HG03103 (cell line): ENCODE measurements around the gene TMEM86A.
A peak's percentile ranks its signal among the peaks of the same experiment; 100 is the strongest.
"Not testable (repeated sequence)": the region's sequence is repeated elsewhere in the genome, so short reads cannot be mapped to it uniquely, and the experiment has no call there.

ENCODE experiments used
- ATAC-seq: cut with Tn5 transposase; IDR thresholded peaks from one replicate; pipeline ENCODE4 v1.9.1; 2021; ENCODE audit warnings: low read depth; ENCODE audit not compliant: unreplicated experiment

The TMEM86A gene, protein sequence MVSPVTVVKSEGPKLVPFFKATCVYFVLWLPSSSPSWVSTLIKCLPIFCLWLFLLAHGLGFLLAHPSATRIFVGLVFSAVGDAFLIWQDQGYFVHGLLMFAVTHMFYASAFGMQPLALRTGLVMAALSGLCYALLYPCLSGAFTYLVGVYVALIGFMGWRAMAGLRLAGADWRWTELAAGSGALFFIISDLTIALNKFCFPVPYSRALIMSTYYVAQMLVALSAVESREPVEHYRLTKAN

DNA sequence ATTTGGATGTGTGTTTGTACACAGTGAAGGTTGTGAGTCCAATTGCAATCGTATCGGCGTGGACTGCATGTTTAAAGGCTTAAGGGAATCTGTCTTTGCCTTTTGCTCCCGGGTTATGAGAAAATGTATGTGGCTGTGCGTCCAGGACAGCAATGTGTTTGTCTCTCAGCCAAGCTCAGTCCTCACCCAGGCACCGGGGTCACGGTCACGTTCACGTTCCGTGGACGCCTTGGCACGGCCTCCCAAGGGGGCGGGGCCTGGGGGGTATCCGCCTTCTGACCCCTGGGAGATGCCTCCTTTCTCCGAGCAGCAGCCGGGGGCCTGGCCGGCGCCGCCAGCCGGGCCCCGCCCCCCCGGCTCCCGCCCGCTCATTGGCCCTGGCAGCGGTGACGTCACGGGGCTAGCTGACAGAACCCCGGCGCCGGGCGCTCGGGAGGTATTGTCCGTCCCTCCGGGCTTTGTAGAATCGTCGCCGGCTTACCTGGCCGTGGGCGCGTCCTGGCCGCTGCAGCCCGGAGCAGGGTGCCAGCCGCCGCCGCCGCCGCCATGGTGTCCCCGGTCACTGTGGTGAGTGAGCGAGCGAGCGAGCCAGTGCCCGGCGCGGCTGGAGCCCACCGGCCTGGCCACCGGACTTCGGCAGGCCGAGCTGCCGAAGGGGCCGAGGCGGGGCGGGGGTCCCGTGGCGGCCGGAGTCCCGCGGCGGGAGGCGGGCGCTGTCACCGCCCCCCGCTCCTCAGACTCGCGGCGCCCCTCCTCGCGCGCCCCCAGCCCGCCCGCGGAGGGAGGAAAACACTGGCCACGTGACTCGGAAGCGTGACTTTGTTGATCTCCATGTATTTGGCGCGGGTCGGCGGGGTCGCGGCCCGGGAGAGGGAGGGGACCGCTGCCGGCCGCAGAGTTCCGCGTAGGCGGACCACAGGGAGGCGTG is at the start of gene TMEM86A:
TSS of gene TMEM86A (plus strand) at position 439 of the 928 bp plus-strand sequence. CDS start at position 547, 108 bp downstream.
- peak; percentile 85 for ATAC-seq

GRCh38 chr11:18650353-18650752 is 48.2 kb upstream of the TMEM86A start:
- no peak for ATAC-seq

GRCh38 chr11:18650859-18651557 is 47.6 kb upstream of the TMEM86A start:
- ATAC-seq = no peak

GRCh38 chr11:18657673-18658072 is 40.9 kb upstream of the TMEM86A start:
- ATAC-seq = no peak

GRCh38 chr11:18665353-18665872 is 33.2 kb upstream of the TMEM86A start:
- ATAC-seq = not testable (repeated sequence)

DNA sequence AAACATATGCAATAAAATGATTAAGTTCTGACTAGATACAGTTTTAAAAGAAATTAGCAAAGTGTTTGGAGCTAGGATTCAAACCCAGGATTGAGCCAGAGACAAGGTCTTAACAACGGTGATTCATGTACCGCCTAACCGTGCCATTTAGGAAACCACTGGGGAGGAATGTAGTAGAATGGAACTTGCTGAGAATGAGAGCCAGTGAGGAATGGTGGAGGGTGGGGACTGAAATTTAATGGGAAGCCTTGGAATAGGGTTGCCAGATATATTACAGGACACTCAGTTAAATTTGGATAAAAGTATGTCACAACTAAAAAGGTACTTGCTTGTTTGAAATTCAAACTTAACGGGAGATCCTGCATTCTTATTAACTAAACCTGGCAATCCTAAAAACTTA is 30.4 kb upstream of the TMEM86A start:
- ATAC-seq = no peak

DNA sequence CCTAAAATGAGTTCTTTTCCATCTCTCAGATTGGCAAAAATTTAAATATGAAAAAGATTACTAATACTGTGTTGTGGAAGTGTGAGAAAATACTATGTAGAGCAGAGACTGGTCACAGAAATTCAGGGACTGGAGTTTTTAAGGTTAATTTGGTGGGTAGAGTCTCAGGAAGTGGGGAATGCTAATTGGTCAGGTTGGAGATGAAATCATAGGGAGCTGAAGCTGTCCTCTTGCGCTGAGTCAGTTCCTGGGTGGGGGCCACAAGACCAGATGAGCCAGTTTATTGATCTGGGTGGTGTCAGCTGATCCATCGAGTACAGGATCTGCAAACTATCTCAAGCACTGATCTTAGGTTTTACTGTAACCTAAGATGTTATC is 29.4 kb upstream of the TMEM86A start:
- no peak for ATAC-seq

- no peak for ATAC-seq
Measured at GRCh38 chr11:18669711-18670110, 28.9 kb upstream of the TMEM86A start.

DNA sequence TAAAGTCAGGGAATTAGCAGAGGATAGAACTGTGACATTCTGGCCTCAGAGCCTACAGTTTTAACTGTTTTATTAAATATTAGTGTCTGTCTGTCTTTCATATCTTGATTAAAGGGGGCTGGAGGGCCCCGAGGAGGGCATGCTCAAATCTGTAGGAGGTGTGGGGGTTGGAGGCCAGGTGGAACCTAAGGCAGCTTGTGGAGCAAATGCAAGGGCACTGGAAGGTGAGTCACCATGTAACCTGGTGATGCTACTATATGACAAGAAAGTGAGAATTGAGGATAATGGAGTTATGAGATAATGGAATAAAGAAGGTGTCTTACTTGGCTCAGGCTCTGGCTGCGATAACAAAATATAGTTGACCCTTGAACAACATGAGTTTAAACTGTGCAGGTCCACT is 27.3 kb upstream of the TMEM86A start:
- no peak for ATAC-seq

DNA sequence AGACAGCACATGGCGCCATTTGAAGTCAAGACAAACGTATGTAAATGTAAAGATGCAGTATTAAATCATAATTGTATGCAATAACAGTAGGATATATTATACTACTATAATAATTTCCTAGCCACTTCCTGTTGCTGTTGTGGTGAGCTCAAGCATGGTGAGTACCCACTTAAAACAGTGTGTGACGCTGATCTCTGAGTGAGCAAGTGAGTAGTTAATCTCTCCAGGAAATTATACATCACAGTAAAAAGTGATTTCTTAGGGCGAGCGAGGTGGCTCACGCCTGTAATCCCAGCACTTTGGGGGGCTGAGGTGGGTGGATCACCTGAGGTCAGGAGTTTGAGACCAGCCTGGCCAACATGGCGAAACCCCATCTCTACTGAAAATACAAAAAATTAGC is 26.4 kb upstream of the TMEM86A start:
- ATAC-seq = not testable (repeated sequence)

DNA sequence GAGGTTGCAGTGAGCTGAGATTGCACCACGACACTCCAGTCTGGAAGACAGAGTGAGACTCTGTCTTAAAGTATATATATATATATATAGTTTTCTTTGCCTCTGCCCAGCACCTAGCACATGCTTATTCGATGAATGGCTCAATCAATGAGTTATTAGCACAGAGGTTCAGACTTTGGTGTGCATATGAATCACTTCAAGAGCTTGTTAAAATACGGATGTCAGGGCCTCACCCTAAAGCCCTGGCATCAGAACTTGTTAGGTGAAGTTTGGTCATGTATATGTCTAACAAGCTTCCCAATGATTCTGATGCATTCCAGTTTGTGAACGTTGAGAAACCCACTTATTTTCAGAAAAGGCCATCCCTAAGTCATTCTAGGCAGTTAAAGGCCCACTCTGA is 21.8 kb upstream of the TMEM86A start:
- no peak for ATAC-seq

- no peak for ATAC-seq
Measured at GRCh38 chr11:18677560-18677959, 21.0 kb upstream of the TMEM86A start.

- not testable (repeated sequence) for ATAC-seq
Measured at GRCh38 chr11:18681949-18682348, 16.6 kb upstream of the TMEM86A start.

DNA sequence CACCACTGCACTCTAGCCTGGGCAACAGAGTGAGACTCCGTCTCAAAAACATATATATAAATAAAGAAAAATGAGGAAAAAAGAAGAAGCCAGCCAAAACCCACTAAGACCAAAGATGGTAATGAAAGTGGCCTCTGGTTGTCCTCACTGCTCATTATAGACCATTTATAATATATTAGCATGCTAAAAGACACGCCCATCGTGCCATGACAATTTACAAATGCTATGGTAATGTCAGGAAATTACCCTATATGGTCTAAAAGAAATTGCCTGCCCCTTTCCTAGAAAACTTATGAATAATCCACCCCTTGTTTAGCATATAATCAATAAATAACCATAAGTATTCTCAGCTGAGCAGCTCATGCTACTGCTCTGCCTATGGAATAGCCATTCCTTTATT is 16.1 kb upstream of the TMEM86A start:
- ATAC-seq = no peak

DNA sequence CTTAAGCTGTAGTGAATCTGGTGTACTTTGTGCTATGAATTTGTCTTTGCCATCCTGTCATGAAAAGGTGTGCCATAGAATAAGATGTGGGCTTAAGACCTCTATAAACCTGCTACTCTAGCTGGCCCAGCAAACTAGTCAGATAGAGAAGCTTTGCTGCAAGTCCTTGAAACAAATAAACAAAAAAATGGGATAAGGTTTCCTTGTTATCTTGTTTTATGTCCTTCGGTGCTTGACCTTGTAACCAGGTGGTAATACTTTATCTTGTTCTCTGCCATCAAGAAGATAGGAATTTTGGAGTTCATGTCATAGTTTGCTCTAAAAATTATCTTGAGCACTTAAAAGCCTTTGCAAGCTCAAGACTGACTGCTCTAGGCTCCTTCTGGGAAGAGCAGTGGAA is 14.3 kb upstream of the TMEM86A start:
- ATAC-seq = no peak

GRCh38 chr11:18691467-18692140 is 7.0 kb upstream of the TMEM86A start:
- ATAC-seq = not testable (repeated sequence)

DNA sequence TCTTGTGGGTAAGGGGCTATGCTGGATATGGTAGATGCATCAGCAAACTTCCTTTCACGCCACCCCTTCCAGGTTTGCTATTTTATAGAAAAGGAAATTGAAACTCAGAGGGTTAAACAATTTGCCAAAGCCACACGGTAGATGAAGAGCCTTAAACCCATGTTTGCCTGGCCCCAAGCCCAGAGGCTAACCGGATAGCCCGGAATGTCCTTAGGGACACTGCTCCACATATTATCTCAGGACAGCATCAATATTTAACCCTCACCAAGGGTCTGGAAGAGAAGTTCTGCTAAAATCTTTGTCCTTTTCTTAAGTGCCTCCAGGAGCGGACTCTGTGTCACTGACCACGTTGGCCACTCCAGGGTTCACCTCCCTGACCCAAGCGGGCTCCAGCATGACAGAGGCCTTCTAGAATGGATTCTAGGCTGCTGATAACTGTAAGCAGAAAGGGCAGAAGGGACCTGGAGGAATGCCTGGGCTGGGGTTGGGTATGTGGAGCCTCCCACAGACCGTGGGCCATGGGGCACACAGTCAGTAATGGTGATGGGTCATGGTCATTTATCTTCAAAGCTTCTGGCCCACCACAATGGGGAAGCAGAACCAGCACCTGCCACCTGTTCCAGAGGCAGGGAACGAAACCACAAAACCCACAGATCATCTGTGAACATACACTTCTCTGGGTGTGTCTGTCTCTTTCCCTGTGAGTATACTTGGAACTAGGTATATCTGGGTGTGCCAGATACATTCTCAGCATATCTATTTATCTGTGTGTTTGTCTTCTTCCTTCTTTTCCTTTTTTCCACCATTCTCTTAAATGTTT is 5.4 kb upstream of the TMEM86A start:
- ATAC-seq = no peak

- ATAC-seq = no peak
Measured at GRCh38 chr11:18696638-18697225, 1.8 kb upstream of the TMEM86A start.

DNA sequence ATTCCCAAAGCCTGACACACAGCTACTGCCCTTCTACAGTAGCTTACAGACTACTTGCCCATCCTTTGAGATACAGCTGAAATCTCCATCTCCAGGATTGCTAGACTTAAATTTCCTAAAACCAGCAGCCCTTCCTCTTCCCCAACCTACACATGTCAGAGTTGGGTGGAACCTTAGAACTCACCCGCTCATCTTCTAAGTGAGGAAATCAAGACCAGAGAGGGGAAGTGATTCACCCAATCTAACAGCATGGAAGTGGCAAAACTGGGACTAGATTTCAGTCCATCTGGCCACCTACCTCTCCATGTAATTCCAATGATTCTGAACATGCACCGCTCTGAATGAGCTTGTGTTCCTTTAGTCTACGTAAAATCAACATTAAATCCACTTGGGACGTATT is 1.0 kb upstream of the TMEM86A start:
- ATAC-seq = no peak
